GM12875 (cell line): ENCODE measurements around the gene LIPF.

ENCODE experiments used
- H3K4me3 ChIP-seq: one replicate; pipeline ENCODE4 v1.5.1; 2011; ENCODE audit warnings: low read depth, low read length, control low read depth
- CTCF ChIP-seq: IDR thresholded peaks from 2 replicates; pipeline ENCODE4 v1.5.1; 2011; ENCODE audit warnings: low read depth, mild to moderate bottlenecking, control low read depth, inconsistent platforms, low read length, moderate library complexity, borderline replicate concordance; ENCODE audit not compliant: insufficient read depth

LIPF gene, protein sequence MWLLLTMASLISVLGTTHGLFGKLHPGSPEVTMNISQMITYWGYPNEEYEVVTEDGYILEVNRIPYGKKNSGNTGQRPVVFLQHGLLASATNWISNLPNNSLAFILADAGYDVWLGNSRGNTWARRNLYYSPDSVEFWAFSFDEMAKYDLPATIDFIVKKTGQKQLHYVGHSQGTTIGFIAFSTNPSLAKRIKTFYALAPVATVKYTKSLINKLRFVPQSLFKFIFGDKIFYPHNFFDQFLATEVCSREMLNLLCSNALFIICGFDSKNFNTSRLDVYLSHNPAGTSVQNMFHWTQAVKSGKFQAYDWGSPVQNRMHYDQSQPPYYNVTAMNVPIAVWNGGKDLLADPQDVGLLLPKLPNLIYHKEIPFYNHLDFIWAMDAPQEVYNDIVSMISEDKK

DNA sequence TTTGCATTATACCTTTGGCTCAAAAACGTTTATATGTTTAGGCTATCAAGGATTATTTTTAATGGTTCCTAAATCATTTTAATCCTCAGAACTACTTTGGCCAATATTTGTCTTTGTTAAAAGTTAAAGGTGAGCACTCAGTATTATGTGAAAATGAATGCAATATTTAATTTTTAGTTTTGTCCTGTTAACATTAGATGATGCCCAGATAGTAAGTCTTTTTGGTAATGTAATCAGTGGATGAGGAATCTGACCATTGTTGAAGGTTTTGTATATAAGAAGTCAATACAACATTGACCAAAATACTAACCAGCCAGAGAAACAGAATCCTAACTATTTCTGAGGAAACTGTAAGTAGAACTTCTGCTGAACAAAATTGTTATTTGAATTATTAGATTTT is at the start of gene LIPF:
LIPF (plus strand) TSS at position 301 of the 400 bp plus-strand sequence. CDS start 2,856 bp downstream, outside the sequence.
- H3K4me3 ChIP-seq = no peak within 1 kb of the TSS
- TF ChIP-seq CTCF = no peak

- no peak overlapping the region for H3K4me3 ChIP-seq
- no peak for TF ChIP-seq CTCF
Measured at GRCh38 chr10:88616250-88616977, 47.8 kb upstream of the LIPF start.

DNA sequence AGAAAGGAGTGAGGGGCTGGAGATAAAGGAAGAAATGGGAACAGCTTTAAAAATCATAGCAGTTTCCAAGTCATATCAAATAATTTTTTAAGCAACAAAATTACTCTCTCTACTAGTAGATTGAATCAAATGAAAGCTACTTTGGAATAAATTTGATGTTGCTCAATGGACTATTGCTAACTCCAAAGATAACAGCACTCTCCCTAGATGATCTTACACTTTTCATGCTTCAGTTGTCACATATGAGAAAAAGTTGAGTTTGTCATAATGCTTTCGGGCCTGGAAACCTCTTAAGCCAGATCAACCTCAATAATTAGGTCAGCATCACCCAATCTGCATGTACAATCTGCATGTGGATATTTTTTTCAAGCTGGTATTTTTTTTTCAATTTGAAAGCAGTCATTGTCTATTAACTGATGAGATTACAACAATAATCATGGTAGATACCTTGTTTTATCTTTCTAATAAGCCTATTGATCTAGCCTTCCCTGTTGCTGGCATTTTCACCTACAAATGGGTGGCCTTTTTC is 46.4 kb upstream of the LIPF start:
- no peak for TF ChIP-seq CTCF
- H3K4me3 ChIP-seq = no peak overlapping the region

DNA sequence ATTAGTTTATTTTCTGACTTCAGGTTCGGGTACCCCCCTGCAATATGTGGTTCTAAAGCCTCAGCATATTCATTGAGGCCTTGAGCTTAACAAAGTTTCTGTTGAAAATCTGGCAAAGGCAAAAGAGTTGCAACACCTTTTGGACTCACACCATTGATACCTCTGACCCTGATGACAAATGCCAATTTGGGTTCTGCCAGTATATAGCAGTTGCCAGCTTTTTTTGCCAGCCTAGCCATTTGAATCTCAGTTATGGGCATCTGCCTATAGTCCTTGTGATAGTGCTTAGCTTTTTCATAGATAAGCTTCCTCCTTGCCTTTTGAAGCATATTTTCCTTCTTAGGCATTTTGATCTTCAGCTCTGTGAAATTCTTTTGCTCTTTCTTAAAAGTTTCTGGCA is 45.7 kb upstream of the LIPF start:
- no peak for TF ChIP-seq CTCF
- H3K4me3 ChIP-seq = no peak overlapping the region

DNA sequence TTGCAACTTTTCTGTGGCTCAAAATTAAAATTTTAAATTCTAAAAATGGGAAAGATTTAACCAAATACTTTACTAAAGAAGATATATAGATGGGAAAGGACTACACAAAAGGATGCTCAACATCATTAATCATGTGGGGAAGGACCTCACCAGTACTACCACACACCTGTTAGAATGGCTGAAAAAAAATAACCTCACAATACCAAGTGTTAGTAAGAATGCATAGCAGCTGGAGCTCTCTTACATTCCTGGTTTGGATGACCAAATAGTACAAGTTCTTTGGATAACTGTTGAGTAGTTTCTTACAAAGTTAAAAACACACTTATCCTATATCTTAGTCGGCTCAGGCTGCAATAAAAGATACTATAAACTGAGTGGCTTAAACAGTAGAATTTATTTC is 43.8 kb upstream of the LIPF start:
- H3K4me3 ChIP-seq = no peak overlapping the region
- no peak for TF ChIP-seq CTCF

DNA sequence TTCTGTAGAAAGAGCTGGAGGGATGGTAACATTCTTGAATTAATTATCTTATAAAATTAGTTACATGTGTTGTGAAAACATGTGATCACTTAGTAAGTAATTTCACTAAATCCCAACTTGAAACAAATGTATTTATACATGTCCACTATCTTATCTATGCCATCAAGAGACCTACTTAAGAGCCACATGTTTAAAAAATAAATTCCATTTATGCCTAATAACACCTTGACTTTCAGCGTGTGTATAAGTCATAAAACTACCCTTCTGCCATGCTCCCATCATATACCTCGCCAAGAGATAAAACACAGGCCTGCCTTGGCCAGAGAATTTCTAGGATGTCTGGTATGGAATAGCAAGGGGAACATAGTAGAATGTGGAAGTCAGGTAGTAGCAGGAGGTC is 40.4 kb upstream of the LIPF start:
- no peak overlapping the region for H3K4me3 ChIP-seq
- TF ChIP-seq CTCF = no peak
